HG03342 (cell line): ENCODE data around the gene GRIN2A.
"Not testable (repeated sequence)": the region's sequence is repeated elsewhere in the genome, so short reads cannot be mapped to it uniquely, and the experiment has no call there.

Source experiments
- ATAC-seq: cut with Tn5 transposase; IDR thresholded peaks from one replicate; pipeline ENCODE4 v1.9.1; 2021; ENCODE audit warnings: mild to moderate bottlenecking, moderate library complexity; ENCODE audit not compliant: unreplicated experiment

Gene GRIN2A

GRCh38 chr16:9875981-9876380, 306.2 kb downstream of the GRIN2A start:
- ATAC-seq = not testable (repeated sequence)

- ATAC-seq = no peak
Measured at GRCh38 chr16:9874219-9874618, 308.0 kb downstream of the GRIN2A start.

- ATAC-seq = no peak
Measured at GRCh38 chr16:9870962-9871361, 311.3 kb downstream of the GRIN2A start.

GRCh38 chr16:9869776-9870175, 312.5 kb downstream of the GRIN2A start:
- ATAC-seq = no peak

GRCh38 chr16:9868606-9869149, 313.6 kb downstream of the GRIN2A start:
- no peak for ATAC-seq

GRCh38 chr16:9867176-9867575, 315.1 kb downstream of the GRIN2A start:
- no peak for ATAC-seq

DNA sequence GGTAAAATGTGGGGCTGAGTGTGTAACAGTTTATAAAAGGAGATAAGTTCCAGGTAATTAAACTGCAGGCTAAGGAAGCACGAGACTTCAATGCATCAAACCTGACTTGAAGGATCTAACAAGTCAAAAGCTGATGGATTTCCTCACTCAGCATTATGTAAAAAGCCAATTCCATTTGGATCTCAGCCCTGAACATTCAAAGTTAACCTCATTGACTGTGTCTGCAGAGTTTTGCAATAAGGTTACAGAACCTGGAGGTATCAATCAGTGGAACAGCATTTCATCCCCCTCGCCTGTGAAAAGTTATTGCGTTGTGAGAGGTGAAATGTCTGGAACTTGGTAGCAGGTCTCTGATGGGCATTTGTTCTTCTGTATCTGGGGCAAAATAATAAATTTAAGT, 317.8 kb downstream of the GRIN2A start:
- ATAC-seq = no peak

- ATAC-seq = no peak
Measured at GRCh38 chr16:9862327-9862726, 319.9 kb downstream of the GRIN2A start.

- ATAC-seq = no peak
Measured at GRCh38 chr16:9860876-9861275, 321.4 kb downstream of the GRIN2A start.

- ATAC-seq = no peak
Measured at GRCh38 chr16:9859701-9860327, 322.4 kb downstream of the GRIN2A start.

DNA sequence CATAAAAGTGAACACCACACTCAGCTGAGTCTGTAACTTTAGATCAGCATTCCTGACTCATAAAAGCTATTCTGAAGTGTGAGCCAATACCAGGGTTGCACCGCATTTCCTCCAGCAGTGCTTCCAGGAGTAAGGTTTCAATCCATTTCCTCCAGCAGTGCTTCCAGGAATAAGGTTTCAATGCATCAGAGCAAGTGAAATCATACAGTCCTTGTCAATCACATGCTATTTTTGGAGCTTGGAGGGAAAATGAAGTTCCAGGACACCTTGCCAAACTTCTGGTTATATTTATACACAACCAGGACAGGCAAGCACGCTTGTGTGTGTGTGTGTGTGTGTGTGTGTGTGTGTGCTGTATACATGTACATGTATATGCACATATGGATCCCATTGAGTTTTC, 327.6 kb downstream of the GRIN2A start:
- ATAC-seq = no peak

DNA sequence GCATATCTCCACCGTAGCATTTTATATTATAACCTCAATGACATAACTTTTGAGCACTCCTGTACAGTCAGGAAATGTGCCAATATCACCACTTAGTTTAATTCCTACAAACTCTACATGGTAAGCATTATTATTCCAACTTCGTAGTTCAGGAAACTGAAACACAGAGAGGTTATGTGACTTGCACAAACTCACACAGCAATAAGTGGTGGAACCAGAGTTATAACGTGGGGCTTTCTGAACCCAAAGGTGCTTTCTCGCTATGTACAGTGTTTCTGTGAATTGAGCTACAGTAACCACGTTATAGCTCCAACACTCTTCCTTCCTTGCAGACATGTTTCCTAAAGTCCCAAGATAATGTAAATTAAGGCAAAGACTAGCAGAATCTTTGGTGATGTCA, 330.2 kb downstream of the GRIN2A start:
- ATAC-seq = no peak

DNA sequence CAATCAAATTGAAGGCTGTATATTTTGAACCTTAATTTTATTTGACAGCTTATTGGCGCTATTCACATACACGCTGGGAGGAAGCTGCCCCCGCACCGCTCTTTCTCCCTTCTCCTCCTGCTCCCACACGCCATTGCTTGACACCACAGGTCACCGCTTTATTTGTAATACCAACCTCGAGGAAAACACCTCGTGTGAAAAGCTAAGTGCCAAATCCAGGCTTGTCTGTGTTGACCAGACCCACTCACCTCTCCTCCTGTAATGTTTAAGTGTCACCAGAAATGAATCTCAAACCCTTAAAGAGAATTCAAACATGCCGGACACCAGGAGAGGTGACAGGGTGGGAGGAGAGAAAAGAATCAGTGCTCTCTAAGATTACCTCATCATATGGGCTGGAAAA, 331.4 kb downstream of the GRIN2A start:
- ATAC-seq = no peak

DNA sequence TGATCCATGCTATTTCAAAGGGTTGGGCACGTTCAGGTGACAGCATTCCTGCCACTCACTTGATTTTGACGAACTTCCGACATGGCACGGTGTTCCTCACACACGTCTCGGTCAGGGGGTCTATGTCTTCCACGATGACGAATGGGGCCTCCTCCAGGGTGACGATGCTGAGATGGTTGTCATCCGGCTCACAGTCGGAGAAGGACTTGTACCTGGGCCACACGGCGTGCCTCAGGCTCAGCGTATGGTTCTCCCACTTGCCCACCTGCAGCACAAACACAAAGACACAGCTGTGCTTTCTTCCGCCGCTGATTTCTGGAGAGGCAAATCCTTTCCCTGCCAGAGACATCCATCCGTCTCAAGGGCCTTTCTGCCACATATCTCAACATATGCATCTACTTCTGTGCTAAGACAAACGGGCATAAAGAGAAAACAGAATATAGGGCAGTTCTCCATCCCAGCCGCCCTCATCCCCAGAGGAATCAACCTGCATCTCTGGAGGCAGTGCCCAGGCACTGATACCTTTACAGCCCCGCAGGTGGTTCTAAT, 332.5 kb downstream of the GRIN2A start:
- no peak for ATAC-seq

- no peak for ATAC-seq
Measured at GRCh38 chr16:9847146-9847545, 335.1 kb downstream of the GRIN2A start.

GRCh38 chr16:9846362-9847099, 335.7 kb downstream of the GRIN2A start:
- ATAC-seq = no peak

- no peak for ATAC-seq
Measured at GRCh38 chr16:9845661-9846361, 336.4 kb downstream of the GRIN2A start.

GRCh38 chr16:9844361-9844760, 337.9 kb downstream of the GRIN2A start:
- no peak for ATAC-seq

DNA sequence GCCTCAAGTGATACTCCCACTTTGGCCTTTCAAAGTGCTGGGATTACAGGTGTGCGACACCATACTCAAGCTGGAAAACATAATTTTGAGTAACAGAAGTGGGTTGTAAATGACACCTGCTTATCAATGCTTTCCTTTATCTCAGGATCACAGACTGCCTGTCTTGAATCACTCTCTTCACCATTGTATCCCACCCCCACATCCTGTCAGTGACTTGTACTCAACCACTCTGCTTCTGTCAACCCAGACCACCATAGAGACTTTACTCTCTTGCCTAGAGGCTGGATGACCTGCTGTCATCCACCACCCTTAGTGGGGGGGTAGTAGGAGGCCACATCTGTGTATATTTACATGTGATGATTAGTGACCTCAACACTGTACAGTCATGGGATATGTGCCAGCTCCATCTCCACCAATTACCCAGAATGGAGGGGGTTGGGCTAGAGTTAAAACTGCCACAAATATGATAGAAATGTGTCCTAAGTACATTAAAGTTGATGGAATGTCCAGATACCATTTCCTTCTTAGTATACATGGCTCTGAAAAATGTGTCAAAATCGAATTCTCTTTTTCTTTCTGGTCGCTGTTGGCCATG, 338.7 kb downstream of the GRIN2A start:
- ATAC-seq = no peak

- no peak for ATAC-seq
Measured at GRCh38 chr16:9840761-9841665, 341.2 kb downstream of the GRIN2A start.
